Stimulated activated naive CD8-positive, alpha-beta T cell treated with anti-CD3 and anti-CD28 coated beads, Interleukin-15, amount 100 ng/mL, for 72 hours (primary cell): ENCODE data around the gene SERPINB6.
A peak's percentile ranks its signal among the peaks of the same experiment; 100 is the strongest.
"Not testable (repeated sequence)": the region's sequence is repeated elsewhere in the genome, so short reads cannot be mapped to it uniquely, and the experiment has no call there.

ENCODE experiments used
- ATAC-seq: fragments of 150-1000 bp; cut with Tn5 transposase; 2 replicates; pipeline ENCODE4 v1.10.0; 2021; ENCODE audit warnings: mild to moderate bottlenecking, moderate library complexity
- DNase-seq, 2 donors: peaks; one replicate each; pipeline ENCODE4 v3.0.0; 2021 to 2022
- H3K27ac Mint-ChIP-seq, 2 donors: one replicate each; pipeline ENCODE4 v1.8.0; 2022; ENCODE audit warnings: mild to moderate bottlenecking in 2 of 2, mixed read lengths in 2 of 2, moderate library complexity in 2 of 2
- H3K27me3 Mint-ChIP-seq: one replicate; pipeline ENCODE4 v1.8.0; 2022; ENCODE audit warnings: mixed read lengths
- H3K4me1 Mint-ChIP-seq: one replicate; pipeline ENCODE4 v1.8.0; 2022; ENCODE audit warnings: mild to moderate bottlenecking, mixed read lengths
- H3K4me3 Mint-ChIP-seq, 2 donors: one replicate each; pipeline ENCODE4 v1.8.0; 2022; ENCODE audit warnings: mild to moderate bottlenecking in 2 of 2, mixed read lengths in 2 of 2, moderate library complexity in 1 of 2
- H3K9me3 Mint-ChIP-seq, 2 donors: one replicate each; pipeline ENCODE4 v1.8.0; 2022; ENCODE audit warnings: mixed read lengths in 2 of 2

SERPINB6 gene

DNA sequence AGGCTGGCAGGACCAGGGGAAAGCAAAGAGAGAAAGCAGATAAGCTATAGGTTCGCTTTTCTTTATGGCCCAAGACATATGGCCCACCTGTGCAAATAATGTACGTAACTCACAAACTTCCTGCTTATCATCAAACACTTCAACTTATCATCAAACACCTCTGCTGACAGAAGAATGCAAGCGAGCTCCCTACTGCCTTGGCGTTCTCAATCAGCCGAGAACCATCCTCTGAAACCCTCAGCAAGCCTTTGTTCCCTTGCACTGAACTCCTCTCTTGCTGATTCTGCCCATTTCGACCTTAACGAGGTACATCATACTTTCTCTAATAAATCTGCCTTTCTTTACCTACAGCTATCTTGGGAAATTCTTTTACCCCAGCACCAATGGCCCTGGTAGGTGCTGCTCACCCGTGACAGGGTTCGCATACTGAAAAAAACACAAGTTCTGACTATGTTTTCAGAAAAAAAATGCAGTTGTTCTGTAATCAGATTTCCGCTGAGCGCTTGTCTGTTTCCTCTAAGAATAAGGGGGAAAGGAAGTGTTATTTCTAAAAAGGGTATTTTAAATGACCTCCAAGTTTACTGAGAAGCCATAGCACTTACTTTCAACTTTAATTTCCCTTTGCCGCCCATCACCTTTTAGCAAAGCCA lies 28.3 kb downstream of the SERPINB6 start:
- Mint-ChIP-seq H3K27ac (peak overlapping the region; percentile 76 to 79), H3K27me3 (no peaks in the 10 kb centered on the region), H3K9me3 (peaks cover 0 to 6% of the 10 kb centered on the region in 2 donors), H3K4me3 (peak overlapping the region; percentile 65 to 73), H3K4me1 (peaks cover 57% of the 10 kb centered on the region)
- ATAC-seq (no peak), DNase-seq (no peak)

GRCh38 chr6:2942116-2942515 lies 29.3 kb downstream of the SERPINB6 start:
- DNase-seq, H3K27ac Mint-ChIP-seq, ATAC-seq, H3K27me3 Mint-ChIP-seq, H3K9me3 Mint-ChIP-seq: not testable (repeated sequence)
- Mint-ChIP-seq H3K4me1 (peaks cover 62% of the 10 kb centered on the region), H3K4me3 (peak overlapping the region; percentile 39 to 65)

GRCh38 chr6:2940851-2941250 lies 30.5 kb downstream of the SERPINB6 start:
- Mint-ChIP-seq H3K27me3 (no peaks in the 10 kb centered on the region), H3K4me3 (peak overlapping the region in 1 of 2 donors; percentile 63), H3K4me1 (peaks cover 70% of the 10 kb centered on the region), H3K27ac (peak overlapping the region in 1 of 2 donors; percentile 27), H3K9me3 (peaks cover 0 to 13% of the 10 kb centered on the region in 2 donors)
- no peak for DNase-seq
- no peak for ATAC-seq

- Mint-ChIP-seq H3K27ac (peak overlapping the region; percentile 69 to 74), H3K4me1 (peaks cover 70% of the 10 kb centered on the region), H3K4me3 (peak overlapping the region in 1 of 2 donors; percentile 45), H3K9me3 (peaks cover 0 to 13% of the 10 kb centered on the region in 2 donors), H3K27me3 (no peaks in the 10 kb centered on the region)
- ATAC-seq, result peak; percentile 94
- DNase-seq, result peak; percentile 85 to 93
Observed at GRCh38 chr6:2940010-2940850, 31.1 kb downstream of the SERPINB6 start.

- Mint-ChIP-seq H3K27me3 (no peaks in the 10 kb centered on the region), H3K9me3 (peaks cover 0 to 13% of the 10 kb centered on the region in 2 donors), H3K4me3 (no peak overlapping the region), H3K27ac (peak overlapping the region in 1 of 2 donors; percentile 74), H3K4me1 (peaks cover 70% of the 10 kb centered on the region)
- DNase-seq, result no peak
- ATAC-seq, result no peak
Observed at GRCh38 chr6:2939315-2940009, 31.9 kb downstream of the SERPINB6 start.

DNA sequence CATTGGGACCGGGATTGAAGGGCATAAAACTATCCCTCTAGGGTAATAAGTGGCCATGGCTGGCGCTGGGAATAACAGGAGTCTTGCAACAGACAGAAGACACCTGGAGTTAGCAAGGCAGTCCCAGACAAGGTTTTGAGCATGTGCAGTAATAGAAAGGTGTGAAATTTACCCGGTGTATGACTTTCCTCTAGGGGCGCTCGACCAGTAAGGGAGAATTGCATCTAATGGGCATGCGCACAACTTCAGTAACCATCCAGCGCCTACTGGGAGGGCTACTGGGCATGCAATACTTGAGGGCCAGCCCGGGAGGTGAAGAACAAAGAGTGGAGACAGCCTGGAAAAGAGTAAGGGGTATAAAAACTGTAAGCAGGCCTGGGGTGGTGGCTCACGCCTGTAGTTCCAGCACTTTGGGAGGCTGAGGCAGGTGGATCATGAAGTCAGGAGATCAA lies 32.7 kb downstream of the SERPINB6 start:
- H3K4me1 Mint-ChIP-seq, result peaks cover 69% of the 10 kb centered on the region
- H3K9me3 Mint-ChIP-seq, result peaks cover 0 to 13% of the 10 kb centered on the region in 2 donors
- DNase-seq (no peak), ATAC-seq (no peak)
- H3K27me3 Mint-ChIP-seq, result no peaks in the 10 kb centered on the region
- peak overlapping the region in 1 of 2 donors; percentile 37 for H3K4me3 Mint-ChIP-seq
- no peak overlapping the region for H3K27ac Mint-ChIP-seq

- DNase-seq (no peak), ATAC-seq (no peak)
- Mint-ChIP-seq H3K9me3 (peaks cover 0 to 13% of the 10 kb centered on the region in 2 donors), H3K27me3 (no peaks in the 10 kb centered on the region), H3K4me3 (peak overlapping the region in 1 of 2 donors; percentile 21), H3K27ac (peak overlapping the region; percentile 42 to 97), H3K4me1 (peaks cover 64% of the 10 kb centered on the region)
Observed at GRCh38 chr6:2938004-2938631, 33.2 kb downstream of the SERPINB6 start.

DNA sequence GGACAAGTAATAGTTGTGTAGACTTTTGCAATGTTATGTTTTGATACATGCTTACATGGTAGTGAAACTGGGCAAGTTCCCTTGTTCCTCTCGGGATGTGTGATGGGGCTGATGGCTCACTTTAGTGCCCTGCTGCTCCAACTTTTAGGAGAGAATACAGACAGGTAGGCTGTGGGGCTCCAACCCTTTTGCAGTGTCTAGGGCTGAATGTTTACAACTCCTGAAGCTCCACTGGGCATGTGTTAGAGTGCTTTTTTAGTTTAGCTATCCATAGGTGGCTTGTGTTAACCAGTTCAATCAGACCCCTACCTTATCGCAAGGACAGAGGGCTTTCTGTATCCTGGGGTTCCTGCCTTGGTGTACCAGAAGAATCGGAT lies 33.8 kb downstream of the SERPINB6 start:
- H3K9me3 Mint-ChIP-seq, result peaks cover 0 to 13% of the 10 kb centered on the region in 2 donors
- H3K27ac Mint-ChIP-seq, result peak overlapping the region in 1 of 2 donors; percentile 97
- H3K4me3 Mint-ChIP-seq, result peak overlapping the region; percentile 21 to 80
- no peaks in the 10 kb centered on the region for H3K27me3 Mint-ChIP-seq
- ATAC-seq (no peak), DNase-seq (no peak)
- peaks cover 59% of the 10 kb centered on the region for H3K4me1 Mint-ChIP-seq

DNA sequence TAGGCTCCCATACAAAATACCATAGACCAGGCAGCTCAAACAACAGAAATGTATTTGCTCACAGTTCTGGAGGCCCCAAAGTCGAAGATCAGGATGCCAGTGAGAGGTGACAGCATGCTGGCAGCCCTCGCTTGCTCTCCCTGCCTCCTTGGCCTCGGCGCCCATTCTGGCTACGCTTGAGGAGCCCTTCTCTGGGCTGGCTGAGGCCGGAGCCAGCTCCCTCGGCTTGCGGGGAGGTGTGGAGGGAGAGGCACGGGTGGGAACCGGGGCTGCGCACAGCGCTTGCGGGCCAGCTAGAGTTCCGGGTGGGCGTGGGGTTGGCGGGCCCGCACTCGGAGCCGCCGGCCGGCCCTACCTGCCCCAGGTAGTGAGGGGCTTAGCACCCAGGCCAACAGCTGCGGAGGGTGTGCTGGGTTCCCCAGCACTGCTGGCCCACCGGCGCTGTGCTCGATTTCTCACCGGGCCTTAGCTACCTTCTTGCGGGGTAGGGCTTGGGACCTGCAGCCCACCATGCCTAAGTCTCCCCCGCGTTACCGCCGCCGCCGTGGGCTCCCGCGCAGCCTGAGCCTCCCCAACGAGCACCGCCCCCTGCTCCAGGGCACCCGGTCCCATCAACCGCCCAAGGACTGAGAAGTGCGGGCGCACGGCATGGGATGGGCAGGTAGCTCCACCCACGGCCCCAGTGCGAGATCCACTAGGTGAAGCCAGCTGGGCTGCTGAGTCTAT lies 35.6 kb downstream of the SERPINB6 start:
- Mint-ChIP-seq H3K27me3 (no peaks in the 10 kb centered on the region), H3K4me3 (no peak overlapping the region), H3K27ac (no peak overlapping the region), H3K9me3 (peaks cover 0 to 13% of the 10 kb centered on the region in 2 donors), H3K4me1 (peaks cover 55% of the 10 kb centered on the region)
- no peak for DNase-seq
- ATAC-seq, result no peak

GRCh38 chr6:2934057-2934456 lies 37.3 kb downstream of the SERPINB6 start:
- ATAC-seq (no peak), DNase-seq (no peak)
- peaks cover under 1 to 13% of the 10 kb centered on the region in 2 donors for H3K9me3 Mint-ChIP-seq
- H3K4me1 Mint-ChIP-seq, result peaks cover 42% of the 10 kb centered on the region
- H3K27me3 Mint-ChIP-seq, result no peaks in the 10 kb centered on the region
- H3K4me3 Mint-ChIP-seq, result no peak overlapping the region
- no peak overlapping the region for H3K27ac Mint-ChIP-seq

DNA sequence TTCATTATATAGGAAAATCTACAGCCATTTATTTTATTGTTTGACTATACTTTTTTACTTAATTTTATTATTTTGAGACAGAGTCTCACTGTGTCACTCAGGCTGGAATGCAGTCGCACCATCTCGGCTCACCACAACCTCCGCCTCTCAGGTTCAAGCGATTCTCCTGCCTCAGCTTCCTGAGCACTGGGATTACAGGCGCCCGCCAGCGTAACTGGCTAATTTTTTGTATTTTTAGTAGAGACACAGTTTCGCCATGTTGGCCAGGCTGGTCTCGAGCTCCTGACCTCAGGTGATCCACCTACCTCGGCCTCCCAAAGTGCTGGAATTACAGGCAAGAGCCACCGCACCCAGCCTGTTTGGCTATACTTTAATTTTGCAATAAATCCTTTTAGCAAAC lies 38.5 kb downstream of the SERPINB6 start:
- H3K27ac Mint-ChIP-seq, DNase-seq, H3K27me3 Mint-ChIP-seq, ATAC-seq, H3K4me3 Mint-ChIP-seq: not testable (repeated sequence)
- Mint-ChIP-seq H3K9me3 (peaks cover 10 to 14% of the 10 kb centered on the region in 2 donors), H3K4me1 (peaks cover 31% of the 10 kb centered on the region)

DNA sequence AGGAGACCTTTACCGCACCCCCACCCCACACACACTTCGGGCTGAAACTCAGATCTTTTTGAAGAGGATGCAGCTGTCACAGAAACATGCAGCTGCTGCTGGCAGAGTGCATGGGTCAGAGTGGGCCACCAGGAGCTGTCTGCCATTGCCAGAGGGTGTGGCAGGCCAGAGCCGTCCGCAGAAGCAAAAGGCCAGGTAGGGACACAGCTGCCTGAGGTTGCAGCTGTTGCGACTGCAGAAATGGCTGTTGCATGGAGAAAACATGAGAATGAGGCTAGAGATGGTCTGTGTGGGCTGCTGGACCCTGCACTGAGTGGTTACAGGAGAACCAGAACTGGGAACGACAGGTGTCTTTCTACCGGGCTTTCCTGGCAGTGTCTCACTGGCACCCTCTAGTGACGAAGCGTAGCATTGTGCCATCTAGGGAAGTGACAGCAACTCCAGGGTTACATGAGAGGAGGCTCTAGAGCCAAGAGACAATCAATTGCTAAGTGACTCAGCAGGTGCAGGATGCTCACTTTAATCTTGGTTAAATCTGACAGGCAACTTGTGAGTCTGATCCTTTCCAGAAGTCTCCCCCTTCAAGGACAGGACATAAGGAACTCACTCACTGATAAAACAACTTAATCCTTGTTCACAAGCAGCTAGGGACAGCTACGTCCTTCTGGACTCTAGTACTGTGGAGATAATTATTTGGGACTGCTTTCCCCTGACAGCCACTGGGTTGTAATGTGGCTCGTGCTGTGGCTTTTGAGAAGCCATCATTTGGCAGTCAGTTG lies 39.2 kb downstream of the SERPINB6 start:
- Mint-ChIP-seq H3K27me3 (no peaks in the 10 kb centered on the region), H3K4me3 (peak overlapping the region in 1 of 2 donors; percentile 33), H3K27ac (peak overlapping the region in 1 of 2 donors; percentile 10), H3K9me3 (peaks cover 10 to 14% of the 10 kb centered on the region in 2 donors), H3K4me1 (peaks cover 24% of the 10 kb centered on the region)
- DNase-seq (peak; percentile 77 to 86), ATAC-seq (peak; percentile 86)

DNA sequence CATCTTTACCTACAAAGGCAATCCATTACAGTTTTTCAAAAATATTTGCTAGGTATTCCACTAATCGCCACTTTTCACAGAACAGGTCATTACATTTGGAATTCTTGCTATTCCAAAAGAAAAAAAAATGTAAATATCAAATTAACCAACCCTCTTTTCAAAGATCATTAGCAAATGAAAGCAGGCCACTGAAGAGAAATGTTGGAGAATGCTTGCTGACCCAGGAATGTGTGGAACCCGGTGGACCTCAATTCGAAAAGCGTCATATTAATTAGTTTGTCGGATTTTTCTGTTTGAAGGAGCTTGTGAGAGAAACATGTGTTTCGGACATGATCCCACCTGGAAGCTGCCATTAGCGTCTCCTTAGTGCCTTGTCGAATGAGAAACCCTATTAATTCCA lies 40.3 kb downstream of the SERPINB6 start:
- no peak for DNase-seq
- peaks cover 7 to 10% of the 10 kb centered on the region in 2 donors for H3K9me3 Mint-ChIP-seq
- no peak for ATAC-seq

GRCh38 chr6:2927931-2928330 lies 43.4 kb downstream of the SERPINB6 start:
- not testable (repeated sequence) for H3K27ac Mint-ChIP-seq, DNase-seq, H3K27me3 Mint-ChIP-seq, ATAC-seq, H3K4me3 Mint-ChIP-seq
- H3K4me1 Mint-ChIP-seq, result peaks cover 13% of the 10 kb centered on the region
- H3K9me3 Mint-ChIP-seq, result peaks cover 7 to 10% of the 10 kb centered on the region in 2 donors

More for the DNA sequence above, 40.3 kb downstream of the SERPINB6 start:
- H3K4me1 Mint-ChIP-seq, result peaks cover 13% of the 10 kb centered on the region
- H3K4me3 Mint-ChIP-seq, result no peak overlapping the region
- H3K27me3 Mint-ChIP-seq, result no peaks in the 10 kb centered on the region
- H3K27ac Mint-ChIP-seq, result no peak overlapping the region
